Aorta (tissue), 5 donors: Measurements from ENCODE around the gene NCOR1. TPM values are rescaled to one million over a fixed set of nuclear protein-coding genes. Genes with fewer than 3 reads are reported as not detected.

Experiments used
- ATAC-seq: fragments of 200-7000 bp; cut with Tn5 transposase; one replicate; pipeline ENCODE4 v1.9.1; 2022; ENCODE audit warnings: moderate library complexity; ENCODE audit not compliant: low FRiP score
- DNase-seq, 2 donors: peaks; one replicate each; pipeline ENCODE4 v3.0.0-alpha.2; 2020
- H3K27ac ChIP-seq, 2 donors: one replicate each; pipeline ENCODE4 v1.5.1; 2013; ENCODE audit warnings: low read length in 2 of 2, mild to moderate bottlenecking in 2 of 2, moderate library complexity in 2 of 2, control low read depth in 1 of 2, inconsistent platforms in 1 of 2, low read depth in 1 of 2
- H3K27me3 ChIP-seq, 2 donors: one replicate each; pipeline ENCODE4 v1.6.1; 2013; ENCODE audit warnings: control low read depth in 1 of 2, low read length in 1 of 2, mild to moderate bottlenecking in 1 of 2, moderate library complexity in 1 of 2; ENCODE audit not compliant: insufficient read depth in 2 of 2, control insufficient read depth in 1 of 2
- H3K36me3 ChIP-seq, 2 donors: one replicate each; pipeline ENCODE4 v1.6.1; 2013; ENCODE audit warnings: control low read depth in 1 of 2, low read length in 1 of 2, mild to moderate bottlenecking in 1 of 2; ENCODE audit not compliant: insufficient read depth in 2 of 2, control insufficient read depth in 1 of 2
- H3K4me1 ChIP-seq, 2 donors: one replicate each; pipeline ENCODE4 v1.6.1; 2013; ENCODE audit warnings: low read length in 2 of 2, control low read depth in 1 of 2, mild to moderate bottlenecking in 1 of 2, moderate library complexity in 1 of 2; ENCODE audit not compliant: insufficient read depth in 2 of 2, control insufficient read depth in 1 of 2
- H3K4me3 ChIP-seq, 2 donors: one replicate each; pipeline ENCODE4 v1.5.1; 2013; ENCODE audit warnings: low read length in 2 of 2, control low read depth in 1 of 2, mild to moderate bottlenecking in 1 of 2
- H3K9me3 ChIP-seq: one replicate; pipeline ENCODE4 v1.6.1; 2013; ENCODE audit warnings: mild to moderate bottlenecking, low read length; ENCODE audit not compliant: control insufficient read depth
- WGBS, 2 donors: extraction: QIAGEN DNeasy Blood & Tissue Kit; methylation state at CpG; one replicate each; pipeline ENCODE4 v1.1.7; 2013; 5-methylcytosine and 5-hydroxymethylcytosine counted together
- intact Hi-C, 2 donors: fragments of 100-400 bp; cut with DNase I; formaldehyde crosslinking; loops; one replicate each; pipeline versions ENCODE4 v1.14.2 to v1.15.0; 2022
- polyA plus RNA-seq, 2 donors: library from polyadenylated mRNA; stranded (reverse); fragments of 200-250 nt; gene quantifications; one replicate each; pipeline ENCODE4 v1.2.3, GENCODE V29; 2013
- total RNA-seq, 2 donors: library from RNA; stranded (reverse); fragmentation: NEBNext Ultra II Directional; extraction: Animal tissue kit (Norgen Biotek cat#: 25700); gene quantifications; one replicate each; pipeline ENCODE4 v1.2.1, GENCODE V29; 2021
- donor health status: healthy with polysubstance abuse.
- donor health status: Bipolar disorder and iron deficiency.
- donor health status: DM: no; HTN: no; CAD: no.
- donor health status: DM: no; HTN: no; CAD: no.
- donor health status: DM: yes; HTN: yes; CAD: no.

NCOR1 gene
- total and polyA plus RNA-seq, 4 donors: 134 to 323 (median 146) TPM

DNA sequence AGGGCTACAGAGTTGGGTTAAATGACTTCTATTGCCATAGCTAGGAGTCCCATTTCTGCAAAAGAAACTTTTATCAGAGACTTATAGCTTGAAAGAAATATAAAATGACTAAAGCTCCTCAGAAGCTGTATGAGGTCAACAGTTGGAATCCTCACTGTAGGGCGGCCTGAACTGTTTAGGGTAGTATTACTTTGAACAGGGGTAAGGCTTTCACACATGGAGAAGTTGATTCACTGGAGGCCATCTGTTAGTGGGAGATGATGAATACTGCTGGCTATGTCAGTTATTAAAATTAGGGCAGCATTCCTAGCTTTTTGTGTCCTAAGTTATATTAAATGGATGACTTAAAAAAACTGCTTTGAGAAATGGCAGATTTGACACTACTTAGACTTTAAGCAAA, 209.7 kb downstream of the NCOR1 start:
- intact Hi-C loops: no loop called here
- Histone ChIP-seq H3K27ac (no peak overlapping the region), H3K4me3 (no peak overlapping the region), H3K9me3 (no peaks in the 10 kb centered on the region), H3K4me1 (peaks cover 0 to 2% of the 10 kb centered on the region in 2 donors), H3K36me3 (peaks cover 6 to 21% of the 10 kb centered on the region in 2 donors), H3K27me3 (peaks cover 0 to 1% of the 10 kb centered on the region in 2 donors)
- ATAC-seq (no peak), DNase-seq (no peak)
- 96 to 98% methylated on average over 1 of the region's 1 CpG for WGBS, 2 donors

DNA sequence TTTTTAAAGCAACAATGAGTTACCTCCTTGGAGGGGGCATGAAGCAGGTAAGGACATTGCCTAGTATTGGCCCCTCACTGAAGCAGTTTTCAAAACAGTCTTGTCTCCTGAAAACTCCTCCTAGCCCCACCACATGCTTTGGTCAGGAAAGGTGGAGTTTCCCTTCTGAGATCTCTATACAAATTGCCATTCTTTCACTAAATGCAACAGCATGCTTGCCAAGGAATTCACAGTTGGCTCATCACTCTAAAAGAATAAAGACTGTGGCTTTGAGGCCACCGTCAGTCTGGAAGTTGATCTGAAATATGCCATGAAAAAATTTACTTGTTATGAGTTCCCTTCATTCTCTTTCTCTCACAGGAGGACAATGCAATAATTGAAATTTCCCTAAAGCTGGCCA, 211.5 kb downstream of the NCOR1 start:
- H3K36me3 ChIP-seq: peaks cover 6 to 21% of the 10 kb centered on the region in 2 donors
- H3K4me3 ChIP-seq: no peak overlapping the region
- H3K4me1 ChIP-seq: peaks cover 0 to 2% of the 10 kb centered on the region in 2 donors
- no peak for ATAC-seq
- DNase-seq: no peak
- H3K27me3 ChIP-seq: peaks cover 0 to 1% of the 10 kb centered on the region in 2 donors
- no peaks in the 10 kb centered on the region for H3K9me3 ChIP-seq
- intact Hi-C loops: no loop called here
- no peak overlapping the region for H3K27ac ChIP-seq
- WGBS, 2 donors: 85 to 89% methylated on average over 1 of the region's 1 CpG

DNA sequence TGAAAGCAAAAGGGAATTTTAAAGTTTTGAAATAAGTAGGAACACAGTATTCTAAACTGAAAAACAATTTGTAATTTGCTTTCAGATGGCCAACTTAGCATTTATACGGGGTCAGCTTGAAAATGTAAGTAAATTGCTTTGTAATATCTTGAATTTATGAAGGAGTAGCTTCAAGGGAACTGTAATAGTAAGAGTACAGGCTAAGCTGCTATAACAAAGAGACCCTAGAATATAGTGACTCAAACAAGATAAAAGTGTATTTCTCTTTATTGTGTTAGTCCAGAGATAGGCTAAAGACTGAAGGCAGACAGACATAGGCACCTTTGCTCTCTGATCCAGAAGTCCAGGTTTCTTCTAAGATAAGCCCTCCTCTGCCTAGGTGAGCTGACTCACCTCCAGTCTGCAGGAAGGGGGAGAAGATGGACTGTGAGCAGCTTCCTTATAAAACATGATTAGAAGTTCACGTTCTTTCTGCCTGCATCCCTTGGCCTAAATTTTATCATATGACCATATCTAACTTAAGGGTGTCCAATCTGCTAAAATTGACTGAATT, 212.6 kb downstream of the NCOR1 start:
- intact Hi-C loops: no loop called here
- 95% methylated on average over 2 of the region's 2 CpGs for WGBS, 2 donors
- Histone ChIP-seq H3K4me1 (no peaks in the 10 kb centered on the region), H3K9me3 (no peaks in the 10 kb centered on the region), H3K27ac (no peak overlapping the region), H3K4me3 (no peak overlapping the region), H3K36me3 (peaks cover 6 to 16% of the 10 kb centered on the region in 2 donors), H3K27me3 (no peaks in the 10 kb centered on the region)
- no peak for DNase-seq
- no peak for ATAC-seq

DNA sequence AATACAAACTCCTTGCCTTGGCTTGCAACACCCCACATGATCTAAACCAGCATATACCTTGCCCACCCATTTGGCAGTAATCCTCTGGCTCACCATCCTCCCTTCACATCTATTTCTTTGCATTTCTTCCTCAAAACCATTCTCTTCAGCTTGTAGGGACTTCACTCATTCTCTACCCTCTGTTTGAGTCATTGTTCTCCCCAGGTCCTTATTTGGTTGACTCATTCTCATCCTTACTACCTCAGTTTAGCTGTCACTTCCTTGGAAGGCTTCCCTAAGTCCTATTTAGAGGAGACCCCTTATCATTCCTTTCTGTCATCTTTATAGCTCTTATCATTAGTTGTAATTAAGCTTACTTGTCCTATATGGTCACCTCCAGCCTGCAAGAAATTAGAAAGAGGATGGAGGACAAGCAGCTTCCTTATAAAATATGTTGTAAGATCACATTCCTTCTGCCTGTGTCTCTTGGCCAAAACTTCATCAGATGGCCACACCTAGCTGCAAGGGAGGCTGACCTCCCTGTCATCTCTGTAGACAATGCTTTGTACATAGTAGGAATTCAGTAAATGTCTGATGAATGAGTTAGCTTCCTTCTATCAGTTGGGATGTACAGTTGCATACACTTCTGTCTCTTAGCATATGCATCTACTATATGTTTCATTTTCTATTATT, 214.0 kb downstream of the NCOR1 start:
- Histone ChIP-seq H3K36me3 (peaks cover 6 to 13% of the 10 kb centered on the region in 2 donors), H3K27me3 (no peaks in the 10 kb centered on the region), H3K4me3 (peak overlapping the region in 1 of 2 donors; percentile 15), H3K27ac (no peak overlapping the region), H3K4me1 (no peaks in the 10 kb centered on the region), H3K9me3 (no peaks in the 10 kb centered on the region)
- ATAC-seq: no peak
- intact Hi-C loops: no loop called here
- DNase-seq: no peak

DNA sequence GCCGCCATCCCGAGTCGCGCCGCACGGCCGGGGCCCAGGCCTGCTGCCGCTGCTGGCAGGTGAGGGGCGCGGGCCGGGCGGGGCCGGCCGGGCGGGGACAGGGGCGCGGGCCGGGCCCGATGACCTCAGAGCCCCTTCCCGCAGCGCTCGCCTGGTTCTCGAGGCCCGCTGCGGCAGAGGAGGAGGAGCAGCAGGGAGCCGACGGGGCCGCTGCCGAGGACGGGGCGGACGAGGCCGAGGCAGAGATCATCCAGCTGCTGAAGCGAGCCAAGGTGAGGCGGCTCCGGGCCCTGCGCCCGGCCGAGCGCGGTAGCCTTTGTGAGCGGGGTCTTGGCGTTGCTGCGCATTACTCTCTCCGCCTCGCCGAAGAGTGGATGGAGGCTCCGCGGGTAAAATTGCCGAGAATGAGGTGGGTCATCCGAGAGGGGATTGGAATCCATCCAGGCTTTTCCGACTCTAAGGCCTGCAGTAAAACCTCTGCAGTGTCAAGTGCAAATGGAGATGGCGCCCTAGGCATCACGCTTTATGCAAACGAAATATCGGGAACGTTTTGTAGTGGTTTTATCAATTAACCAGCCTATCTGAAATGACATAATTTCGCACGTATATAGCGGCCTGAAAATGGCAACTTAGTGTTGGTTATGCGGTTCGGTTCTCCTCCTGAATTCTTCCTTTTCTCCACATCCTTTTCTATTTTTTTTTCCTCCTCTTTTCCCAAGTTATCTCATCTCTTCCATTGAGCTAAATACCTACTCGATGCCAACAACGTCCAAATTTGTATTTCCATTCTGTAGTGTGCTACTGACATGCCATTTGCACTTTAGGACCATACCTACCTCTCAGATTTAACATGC, 215.1 kb downstream of the NCOR1 start:
- no peaks in the 10 kb centered on the region for H3K9me3 ChIP-seq
- H3K36me3 ChIP-seq: peaks cover 6 to 10% of the 10 kb centered on the region in 2 donors
- peak in 1 of 2 donors; percentile 59 for DNase-seq
- H3K4me3 ChIP-seq: peak overlapping the region; percentile 57 to 59
- peak; percentile 12 for ATAC-seq
- intact Hi-C loops: loop anchor here (2.0 to 5.0 kb wide), 2 partner anchors 173 to 737 kb away; no protein-coding TSS in a partner anchor
- H3K27ac ChIP-seq: peak overlapping the region; percentile 34 to 97
- no peaks in the 10 kb centered on the region for H3K4me1 ChIP-seq
- whole genome bisulfite sequencing, 2 donors: 2% methylated on average over 51 to 64 of the region's 64 CpGs
- no peaks in the 10 kb centered on the region for H3K27me3 ChIP-seq

DNA sequence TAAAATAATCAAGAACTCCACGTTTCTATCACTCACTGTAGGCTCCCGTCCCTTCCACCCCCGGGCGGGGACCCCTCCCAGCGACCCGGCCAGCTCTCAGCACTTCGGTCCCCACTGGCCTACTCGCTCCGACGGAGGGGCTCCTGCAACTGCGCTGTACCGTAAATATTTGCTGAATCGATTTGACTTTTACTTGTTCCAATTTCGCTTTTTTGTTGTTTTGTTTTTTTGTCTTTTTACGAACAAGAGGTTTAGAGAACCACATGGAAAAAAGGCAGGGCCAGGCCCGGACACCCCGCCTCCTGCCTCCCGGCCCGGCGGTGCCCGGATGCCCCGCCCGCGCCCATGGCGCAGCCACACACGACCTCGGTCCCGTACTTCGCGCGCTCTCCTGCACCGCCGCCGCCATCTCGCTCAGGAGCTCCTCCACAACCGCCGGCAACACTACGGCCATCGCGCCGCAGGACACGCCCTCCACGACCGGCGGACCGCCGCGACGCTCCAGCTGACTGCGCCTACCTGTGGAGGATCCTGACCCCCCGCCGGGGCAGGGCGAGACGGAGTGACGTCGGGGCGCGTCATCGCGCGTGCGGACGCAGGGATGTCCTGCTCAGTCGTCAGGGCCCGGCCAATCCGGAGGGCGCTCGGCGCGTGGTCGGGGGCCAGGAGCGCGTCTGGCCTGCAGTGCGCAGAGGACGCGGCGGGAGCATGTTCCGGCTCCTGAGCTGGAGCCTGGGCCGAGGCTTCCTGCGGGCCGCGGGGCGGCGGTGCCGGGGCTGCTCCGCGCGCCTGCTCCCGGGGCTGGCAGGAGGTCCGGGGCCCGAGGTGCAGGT, 216.0 kb downstream of the NCOR1 start, which contains the start of the genes TTC19 and ZSWIM7:
Gene TTC19 (plus strand): TSS at position 684 of the 833 bp plus-strand sequence. CDS start 25 bp downstream, at position 709.
Gene ZSWIM7 (minus strand): TSS at position 564 of the 833 bp plus-strand sequence. CDS start 110 bp downstream, at position 454.
- DNase-seq: peak; percentile 98 to 99
- H3K4me3 ChIP-seq: peak within 1 kb of the TSS; percentile 59 to 74
- no peaks in the 10 kb centered on the region for H3K27me3 ChIP-seq
- H3K36me3 ChIP-seq: peaks cover under 1 to 7% of the 10 kb centered on the region in 2 donors
- H3K4me1 ChIP-seq: no peaks in the 10 kb centered on the region
- intact Hi-C loops: loop anchor here (2.0 to 5.0 kb wide), 2 partner anchors 172 to 737 kb away; no protein-coding TSS in a partner anchor
- peak within 1 kb of the TSS; percentile 34 to 97 for H3K27ac ChIP-seq
- H3K9me3 ChIP-seq: no peaks in the 10 kb centered on the region
- 0% methylated on average over 84 to 91 of the region's 91 CpGs for WGBS, 2 donors
- peak; percentile 99 for ATAC-seq

DNA sequence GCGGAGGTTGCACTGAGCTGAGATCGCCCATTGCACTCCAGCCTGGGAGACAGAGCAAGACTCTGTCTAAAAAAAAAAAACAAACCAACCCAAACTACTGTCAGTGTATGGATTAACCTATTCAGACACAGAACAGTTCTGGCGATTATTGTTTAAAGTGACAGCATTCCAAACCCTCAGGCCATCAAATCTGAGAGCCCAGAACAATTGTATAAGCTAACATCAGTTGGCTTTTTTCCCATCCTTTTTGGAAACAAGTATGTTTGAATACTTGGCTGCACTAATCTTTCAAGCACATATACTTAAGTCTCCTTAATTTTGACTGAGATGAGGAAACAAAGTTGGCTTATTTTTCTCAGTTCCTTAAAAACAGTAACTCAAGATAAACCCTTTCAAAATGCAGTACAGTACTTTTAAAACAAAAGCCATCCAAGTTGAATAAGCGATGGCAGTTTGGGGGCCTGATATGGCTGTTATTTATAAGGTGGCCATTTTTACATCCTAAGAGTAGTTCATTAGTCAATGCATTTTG, 217.2 kb downstream of the NCOR1 start:
- H3K4me3 ChIP-seq: no peak overlapping the region
- no peaks in the 10 kb centered on the region for H3K27me3 ChIP-seq
- WGBS, 2 donors: 76 to 79% methylated on average over 4 of the region's 4 CpGs

More for the DNA sequence above, 217.2 kb downstream of the NCOR1 start:
- ATAC-seq (no peak), DNase-seq (no peak)
- Histone ChIP-seq H3K36me3 (no peaks in the 10 kb centered on the region), H3K4me1 (no peaks in the 10 kb centered on the region), H3K9me3 (no peaks in the 10 kb centered on the region), H3K27ac (no peak overlapping the region)
- intact Hi-C loops: loop anchor here (2.0 to 5.0 kb wide), 2 partner anchors 171 to 735 kb away; no protein-coding TSS in a partner anchor
